Fibroblast of lung (primary cell): ENCODE results near the gene PHLDB3. TPM values are rescaled to one million over a fixed set of nuclear protein-coding genes. Genes with fewer than 3 reads are reported as not detected.
"Not testable (repeated sequence)": the region's sequence is repeated elsewhere in the genome, so short reads cannot be mapped to it uniquely, and the experiment has no call there.

ENCODE experiments used
- DNase-seq, 2 donors: peaks; one replicate each; pipeline versions ENCODE4 v3.0.0 to v3.0.0-alpha.2; 2010; ENCODE audit warnings: low read depth in 2 of 2
- H2AFZ ChIP-seq: 2 replicates; pipeline ENCODE4 v1.5.1; 2012; ENCODE audit warnings: low read length, control low read depth, inconsistent platforms
- H3K27ac ChIP-seq: 2 replicates; pipeline ENCODE4 v1.5.1; 2011; ENCODE audit warnings: low read length, control low read depth; ENCODE audit not compliant: insufficient read depth
- H3K27me3 ChIP-seq: 2 replicates; pipeline ENCODE4 v1.5.1; 2011; ENCODE audit warnings: mild to moderate bottlenecking, low read length; ENCODE audit not compliant: control insufficient read depth, insufficient read depth
- H3K36me3 ChIP-seq: 2 replicates; pipeline ENCODE4 v1.5.1; 2011; ENCODE audit warnings: low read length; ENCODE audit not compliant: control insufficient read depth, insufficient read depth
- H3K4me1 ChIP-seq: 2 replicates; pipeline ENCODE4 v1.5.1; 2011; ENCODE audit warnings: low read length; ENCODE audit not compliant: control insufficient read depth, insufficient read depth; ENCODE audit errors: extremely low read depth
- H3K4me2 ChIP-seq: 2 replicates; pipeline ENCODE4 v1.5.1; 2011; ENCODE audit warnings: low read length, control low read depth; ENCODE audit not compliant: insufficient read depth; ENCODE audit errors: extremely low read depth
- H3K4me3 ChIP-seq, 4 experiments: fragments of 200-600 bp in 1 of 4; sonication (generic) in 1 of 4; replicated peaks in 1 of 4; 2 replicates each; pipeline ENCODE4 v1.5.1; 2011 to 2016; ENCODE audit warnings: low read length in 4 of 4, low read depth in 3 of 4, mild to moderate bottlenecking in 3 of 4, control low read depth in 2 of 4, inconsistent platforms in 1 of 4, mixed read lengths in 1 of 4; ENCODE audit not compliant: insufficient read depth in 1 of 4; ENCODE audit errors: control extremely low read depth in 1 of 4
- H3K79me2 ChIP-seq: 2 replicates; pipeline ENCODE4 v1.5.1; 2012; ENCODE audit warnings: mild to moderate bottlenecking, low read length, inconsistent platforms; ENCODE audit not compliant: control insufficient read depth, insufficient read depth
- H3K9ac ChIP-seq: 2 replicates; pipeline ENCODE4 v1.5.1; 2011; ENCODE audit warnings: mild to moderate bottlenecking, low read length, control low read depth; ENCODE audit not compliant: insufficient read depth
- H3K9me3 ChIP-seq: 2 replicates; pipeline ENCODE4 v1.5.1; 2012; ENCODE audit warnings: low read depth, low read length; ENCODE audit not compliant: control insufficient read depth, insufficient read depth
- H4K20me1 ChIP-seq: 2 replicates; pipeline ENCODE4 v1.5.1; 2011; ENCODE audit warnings: low read length; ENCODE audit not compliant: control insufficient read depth, insufficient read depth; ENCODE audit errors: extremely low read depth
- EZH2 ChIP-seq: IDR thresholded peaks from 2 replicates; pipeline ENCODE4 v1.5.1; 2012; ENCODE audit warnings: low read length, control low read depth, mild to moderate bottlenecking; ENCODE audit errors: missing control alignments
- polyA plus RNA-seq, 2 donors: library from polyadenylated mRNA; depleted of rRNA in 1 of 2; stranded (reverse) in 1 of 2; unstranded in 1 of 2; fragments of >200 nt; gene quantifications; 2 replicates each; pipeline ENCODE4 v1.2.1, GENCODE V29; 2011 to 2012; ENCODE audit warnings: missing spikeins in 1 of 2
- total RNA-seq: library from RNA; depleted of rRNA; stranded (reverse); fragments of >200 nt; gene quantifications from 2 replicates; pipeline ENCODE4 v1.2.1, GENCODE V29; 2014
- TF ChIP-seq, protein P1 (sequence below), 2 donors: IDR thresholded peaks in 1 of 2; conservative IDR thresholded peaks in 1 of 2; 1 replicate in 1 of 2; 2 replicates in 1 of 2; pipeline ENCODE4 v1.5.1; 2011 to 2012; ENCODE audit warnings: low read length in 2 of 2, control low read depth in 1 of 2, inconsistent platforms in 1 of 2, low read depth in 1 of 2, mild to moderate bottlenecking in 1 of 2

The PHLDB3 gene
- total and polyA plus RNA-seq, 2 donors (not counting 1 experiment from before 2014, with no cell fraction given) = 1.8 to 35.8 TPM

DNA sequence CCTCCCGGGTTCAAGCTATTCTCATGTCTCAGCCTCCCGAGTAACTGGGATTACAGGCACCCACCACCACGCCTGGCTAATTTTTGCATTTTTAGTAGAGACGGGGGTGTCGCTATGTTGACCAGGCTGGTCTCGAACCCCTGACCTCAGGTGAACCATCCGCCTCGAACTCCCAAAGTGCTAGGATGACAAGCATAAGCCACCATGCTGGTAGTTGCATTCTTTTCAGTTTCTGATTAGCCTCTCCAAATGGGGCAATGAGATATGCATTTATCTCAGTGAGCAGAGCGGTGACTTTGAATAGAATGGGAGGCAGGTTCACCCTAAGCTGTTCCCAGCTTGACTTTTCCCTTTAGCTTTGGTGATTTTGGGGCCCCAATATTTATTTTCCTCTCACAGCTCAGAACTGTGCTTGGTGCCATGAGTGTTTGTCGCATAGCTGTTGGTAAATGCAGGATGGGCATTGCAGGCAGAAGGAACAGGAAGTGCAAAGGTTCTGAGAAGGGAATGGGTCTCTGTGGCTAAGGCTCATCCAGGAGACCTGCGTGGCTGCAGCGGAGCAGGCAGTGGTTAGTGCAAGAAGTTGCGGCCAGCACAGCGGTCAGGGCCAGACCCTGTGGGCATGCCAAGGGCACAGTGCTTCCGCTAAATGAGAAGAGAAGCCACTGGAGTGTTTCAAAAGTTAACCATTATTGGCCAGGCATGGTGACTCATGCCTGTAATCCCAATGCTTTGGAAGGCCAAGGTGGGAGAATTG lies 59.8 kb downstream of the PHLDB3 start:
- Histone ChIP-seq H3K9me3 (no peaks in the 10 kb centered on the region), H3K4me3 (no peak overlapping the region), H3K4me1 (no peaks in the 10 kb centered on the region), H2AFZ (no peak overlapping the region), H3K9ac (no peak overlapping the region), H3K27ac (no peak overlapping the region), H3K36me3 (no peaks in the 10 kb centered on the region), H3K27me3 (no peaks in the 10 kb centered on the region), H3K79me2 (no peaks in the 10 kb centered on the region), H3K4me2 (no peak overlapping the region), H4K20me1 (no peaks in the 10 kb centered on the region)
- TF ChIP-seq, protein P1, sequence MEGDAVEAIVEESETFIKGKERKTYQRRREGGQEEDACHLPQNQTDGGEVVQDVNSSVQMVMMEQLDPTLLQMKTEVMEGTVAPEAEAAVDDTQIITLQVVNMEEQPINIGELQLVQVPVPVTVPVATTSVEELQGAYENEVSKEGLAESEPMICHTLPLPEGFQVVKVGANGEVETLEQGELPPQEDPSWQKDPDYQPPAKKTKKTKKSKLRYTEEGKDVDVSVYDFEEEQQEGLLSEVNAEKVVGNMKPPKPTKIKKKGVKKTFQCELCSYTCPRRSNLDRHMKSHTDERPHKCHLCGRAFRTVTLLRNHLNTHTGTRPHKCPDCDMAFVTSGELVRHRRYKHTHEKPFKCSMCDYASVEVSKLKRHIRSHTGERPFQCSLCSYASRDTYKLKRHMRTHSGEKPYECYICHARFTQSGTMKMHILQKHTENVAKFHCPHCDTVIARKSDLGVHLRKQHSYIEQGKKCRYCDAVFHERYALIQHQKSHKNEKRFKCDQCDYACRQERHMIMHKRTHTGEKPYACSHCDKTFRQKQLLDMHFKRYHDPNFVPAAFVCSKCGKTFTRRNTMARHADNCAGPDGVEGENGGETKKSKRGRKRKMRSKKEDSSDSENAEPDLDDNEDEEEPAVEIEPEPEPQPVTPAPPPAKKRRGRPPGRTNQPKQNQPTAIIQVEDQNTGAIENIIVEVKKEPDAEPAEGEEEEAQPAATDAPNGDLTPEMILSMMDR (conservative IDR thresholded peaks at IDR 0.05 in 1 of 2, IDR thresholded peaks at IDR 0.05 in 1 of 2; ENCODE audit: low read depth in 1 of 2, low read length in 2 of 2) = no peak
- TF ChIP-seq EZH2 = no peak
- DNase-seq = no peak

DNA sequence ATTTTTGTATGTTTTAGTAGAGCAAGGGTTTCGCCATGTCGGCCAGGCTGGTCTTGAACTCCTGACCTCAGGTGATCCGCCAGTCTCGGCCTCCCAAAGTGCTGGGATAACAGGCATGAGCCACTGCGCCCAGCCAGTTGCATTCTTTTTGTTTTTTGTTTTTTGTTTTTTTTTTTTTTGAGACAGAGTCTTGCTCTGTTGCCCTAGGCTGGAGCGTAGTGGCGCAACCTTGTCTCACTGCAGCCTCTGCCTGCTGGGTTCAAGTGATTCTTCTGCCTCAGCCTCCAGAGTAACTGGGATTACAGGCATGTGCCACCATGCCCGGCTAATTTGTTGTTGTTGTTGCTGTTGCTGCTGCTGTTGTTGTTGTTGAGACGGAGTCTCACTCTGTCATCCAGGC lies 60.5 kb downstream of the PHLDB3 start:
- not testable (repeated sequence) for H3K9me3 ChIP-seq, H4K20me1 ChIP-seq, H3K36me3 ChIP-seq, H3K27me3 ChIP-seq, DNase-seq, H3K27ac ChIP-seq, H3K4me1 ChIP-seq, H3K4me3 ChIP-seq, H3K9ac ChIP-seq, H2AFZ ChIP-seq, H3K4me2 ChIP-seq, H3K79me2 ChIP-seq

DNA sequence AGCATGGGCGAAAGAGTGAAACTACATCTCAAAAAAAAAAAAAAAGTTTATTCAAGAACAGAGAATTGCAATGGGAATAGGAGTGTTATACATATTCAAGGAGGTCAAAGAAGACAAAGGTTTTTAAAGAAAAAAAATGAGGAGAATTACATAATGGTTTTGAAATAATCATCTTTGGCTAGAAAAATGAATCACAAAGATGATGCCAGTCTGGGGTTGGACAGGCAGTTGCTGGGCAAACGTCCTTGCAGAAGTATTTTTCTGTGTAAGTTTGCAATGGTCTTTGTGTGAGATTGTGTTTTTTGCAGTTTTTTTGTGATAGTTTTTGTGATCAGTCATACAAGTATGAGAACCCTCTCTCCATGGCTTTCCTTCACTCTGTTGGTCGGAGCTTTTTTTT lies 62.8 kb downstream of the PHLDB3 start:
- no peak for DNase-seq
- H3K9ac ChIP-seq = no peak overlapping the region
- no peaks in the 10 kb centered on the region for H3K79me2 ChIP-seq
- no peaks in the 10 kb centered on the region for H3K9me3 ChIP-seq
- H3K36me3 ChIP-seq = no peaks in the 10 kb centered on the region
- H4K20me1 ChIP-seq = no peaks in the 10 kb centered on the region
- no peak overlapping the region for H3K27ac ChIP-seq
- no peaks in the 10 kb centered on the region for H3K27me3 ChIP-seq
- H3K4me3 ChIP-seq = no peak overlapping the region
- H3K4me2 ChIP-seq = no peak overlapping the region
- no peaks in the 10 kb centered on the region for H3K4me1 ChIP-seq
- TF ChIP-seq, protein P1 (conservative IDR thresholded peaks at IDR 0.05 in 1 of 2, IDR thresholded peaks at IDR 0.05 in 1 of 2; ENCODE audit: low read depth in 1 of 2, low read length in 2 of 2) = no peak
- TF ChIP-seq EZH2 = no peak
- no peak overlapping the region for H2AFZ ChIP-seq
